Fibroblast of skin of scalp (primary cell): ENCODE results near the gene ARX.

Experiments used
- DNase-seq: peaks from one replicate; pipeline ENCODE4 v3.0.0-alpha.2; 2013

ARX gene

GRCh38 chrX:25016361-25016671 is 551 bp upstream of the ARX start:
- no peak for DNase-seq

GRCh38 chrX:25014366-25014838 is 1.4 kb downstream of the ARX start:
- DNase-seq: no peak

GRCh38 chrX:25013632-25014365 is 2.0 kb downstream of the ARX start:
- no peak for DNase-seq

GRCh38 chrX:25012793-25013631 is 2.8 kb downstream of the ARX start:
- no peak for DNase-seq

GRCh38 chrX:25012433-25012735 is 3.4 kb downstream of the ARX start:
- DNase-seq: no peak

- DNase-seq: no peak
Measured at GRCh38 chrX:25011589-25012432, 4.0 kb downstream of the ARX start.

- no peak for DNase-seq
Measured at GRCh38 chrX:25010784-25011588, 4.8 kb downstream of the ARX start.

GRCh38 chrX:25009407-25009806 is 6.4 kb downstream of the ARX start:
- no peak for DNase-seq

- DNase-seq: no peak
Measured at GRCh38 chrX:25007059-25008053, 8.4 kb downstream of the ARX start.

- no peak for DNase-seq
Measured at GRCh38 chrX:25006586-25007058, 9.1 kb downstream of the ARX start.

- no peak for DNase-seq
Measured at GRCh38 chrX:25005382-25006185, 10.2 kb downstream of the ARX start.

- DNase-seq: no peak
Measured at GRCh38 chrX:25005034-25005381, 10.8 kb downstream of the ARX start.

- no peak for DNase-seq
Measured at GRCh38 chrX:25004485-25005032, 11.2 kb downstream of the ARX start.

- no peak for DNase-seq
Measured at GRCh38 chrX:25004040-25004439, 11.7 kb downstream of the ARX start.

GRCh38 chrX:25003066-25003849 is 12.5 kb downstream of the ARX start:
- no peak for DNase-seq

- no peak for DNase-seq
Measured at GRCh38 chrX:25002661-25003020, 13.1 kb downstream of the ARX start.

- no peak for DNase-seq
Measured at GRCh38 chrX:25001808-25002660, 13.7 kb downstream of the ARX start.

GRCh38 chrX:24999511-24999910 is 16.3 kb downstream of the ARX start:
- no peak for DNase-seq
